Calu3 (cell line): ENCODE results near the gene KLK10. TPM values are rescaled to one million over a fixed set of nuclear protein-coding genes. Genes with fewer than 3 reads are reported as not detected.

ENCODE experiments used
- BruUV-seq: library from RNA; stranded (reverse); fragments of 400-500 nt; replicated peaks from 2 replicates; lab custom pipeline; 2021; lab: Mats Ljungman, UMichigan
- CTCF ChIA-PET: fragments of 300-600 bp; sonication (Branson Sonifier 250); formaldehyde crosslinking; loops from one replicate; lab custom pipeline; 2022; ENCODE audit warnings: antibody characterized with exemption; lab: Charles Lee
- DNase-seq: peaks from one replicate; pipeline ENCODE4 v3.0.0; 2022
- H3K27ac Mint-ChIP-seq: one replicate; pipeline ENCODE4 v1.8.0; 2022; ENCODE audit warnings: mixed read lengths; ENCODE audit not compliant: unreplicated experiment
- H3K27me3 Mint-ChIP-seq: one replicate; pipeline ENCODE4 v1.8.0; 2022; ENCODE audit warnings: mixed read lengths; ENCODE audit not compliant: unreplicated experiment
- H3K36me3 Mint-ChIP-seq: one replicate; pipeline ENCODE4 v1.8.0; 2022; ENCODE audit warnings: mild to moderate bottlenecking, moderate library complexity, mixed read lengths; ENCODE audit not compliant: insufficient read depth, unreplicated experiment
- H3K4me1 Mint-ChIP-seq: one replicate; pipeline ENCODE4 v1.8.0; 2022; ENCODE audit warnings: mild to moderate bottlenecking, low read depth, mixed read lengths; ENCODE audit not compliant: unreplicated experiment
- H3K4me3 Mint-ChIP-seq: one replicate; pipeline ENCODE4 v1.8.0; 2022; ENCODE audit warnings: mild to moderate bottlenecking, low read depth, moderate library complexity, mixed read lengths; ENCODE audit not compliant: unreplicated experiment
- H3K9me3 Mint-ChIP-seq: one replicate; pipeline ENCODE4 v1.8.0; 2022; ENCODE audit warnings: low read depth, mixed read lengths; ENCODE audit not compliant: unreplicated experiment
- CTCF ChIP-seq: fragments of 200-600 bp; IDR thresholded peaks from one replicate; pipeline ENCODE4 v1.8.0; 2022; ENCODE audit warnings: antibody characterized with exemption; ENCODE audit not compliant: unreplicated experiment
- intact Hi-C: fragments of 100-400 bp; cut with micrococcal nuclease; formaldehyde crosslinking; loops from one replicate; pipeline ENCODE4 v1.10.0; 2022; ENCODE audit not compliant: unreplicated experiment
- total RNA-seq: library from RNA; stranded (reverse); gene quantifications from 2 replicates; pipeline ENCODE4 v1.2.3, GENCODE V29; 2022

The KLK10 gene
- total RNA-seq, 1 experiment from 2014 or later, result 24.2 TPM

- Mint-ChIP-seq H3K9me3 (no peaks in the 10 kb centered on the region), H3K36me3 (peaks cover 13% of the 10 kb centered on the region), H3K27me3 (peaks cover 16% of the 10 kb centered on the region), H3K27ac (no peak overlapping the region), H3K4me3 (peak overlapping the region; percentile 44), H3K4me1 (peaks cover 23% of the 10 kb centered on the region)
- CTCF ChIA-PET, result no interaction called here
- intact Hi-C loops, result no loop called here
- BruUV-seq, result TSS peak; percentile 67
- DNase-seq, result no peak
- TF ChIP-seq CTCF, result no peak
Measured at GRCh38 chr19:51025401-51025800, 5.9 kb upstream of the KLK10 start.

GRCh38 chr19:51024924-51025323 lies 5.4 kb upstream of the KLK10 start:
- Mint-ChIP-seq H3K27me3 (peaks cover 16% of the 10 kb centered on the region), H3K36me3 (peaks cover 16% of the 10 kb centered on the region), H3K9me3 (no peaks in the 10 kb centered on the region), H3K27ac (no peak overlapping the region), H3K4me3 (no peak overlapping the region), H3K4me1 (peaks cover 28% of the 10 kb centered on the region)
- intact Hi-C loops, result no loop called here
- no TSS peak for BruUV-seq
- no peak for TF ChIP-seq CTCF
- CTCF ChIA-PET, result no interaction called here
- no peak for DNase-seq

GRCh38 chr19:51023946-51024345 lies 4.4 kb upstream of the KLK10 start:
- Mint-ChIP-seq H3K27me3 (peaks cover 16% of the 10 kb centered on the region), H3K9me3 (no peaks in the 10 kb centered on the region), H3K36me3 (peaks cover 25% of the 10 kb centered on the region), H3K4me3 (no peak overlapping the region), H3K4me1 (peaks cover 33% of the 10 kb centered on the region), H3K27ac (no peak overlapping the region)
- no TSS peak for BruUV-seq
- no peak for DNase-seq
- TF ChIP-seq CTCF, result no peak
- intact Hi-C loops, result no loop called here
- CTCF ChIA-PET, result interaction anchor here (0.6 kb wide), 1 partner anchor 38 kb away, joined by 3 read pairs; no protein-coding TSS in a partner anchor

- Mint-ChIP-seq H3K27me3 (peaks cover 15% of the 10 kb centered on the region), H3K9me3 (no peaks in the 10 kb centered on the region), H3K36me3 (peaks cover 37% of the 10 kb centered on the region), H3K4me3 (no peak overlapping the region), H3K27ac (no peak overlapping the region), H3K4me1 (peaks cover 43% of the 10 kb centered on the region)
- CTCF ChIA-PET, result no interaction called here
- no peak for TF ChIP-seq CTCF
- BruUV-seq, result no TSS peak
- DNase-seq, result no peak
- intact Hi-C loops, result no loop called here
Measured at GRCh38 chr19:51022526-51022925, 3.0 kb upstream of the KLK10 start.
